Panc1 (cell line): ENCODE measurements around the gene MAST4.

Source experiments
- CTCF ChIP-seq: fragments of 450-650 bp; IDR thresholded peaks from 2 replicates; pipeline ENCODE4 v1.5.1; 2017; ENCODE audit warnings: mild to moderate bottlenecking
- POLR2AphosphoS5 ChIP-seq: IDR thresholded peaks from 2 replicates; pipeline ENCODE4 v1.6.1; 2012; ENCODE audit warnings: mild to moderate bottlenecking, low read depth, low read length, moderate library complexity
- REST ChIP-seq, 2 experiments: IDR thresholded peaks; 2 replicates each; pipeline ENCODE4 v1.6.1; 2011 to 2012; ENCODE audit warnings: low read depth in 2 of 2, control low read depth in 1 of 2, low read length in 1 of 2, mild to moderate bottlenecking in 1 of 2, moderate library complexity in 1 of 2; ENCODE audit not compliant: insufficient read depth in 1 of 2
- SIN3A ChIP-seq: IDR thresholded peaks from 2 replicates; pipeline ENCODE4 v1.6.1; 2012; ENCODE audit warnings: low read depth, mild to moderate bottlenecking, low read length, moderate library complexity, borderline replicate concordance; ENCODE audit not compliant: insufficient read depth
- TCF7L2 ChIP-seq: IDR thresholded peaks from 2 replicates; pipeline ENCODE4 v1.6.1; 2011; ENCODE audit warnings: mild to moderate bottlenecking, low read depth, low read length, inconsistent platforms

GRCh38 chr5:66877843-66878242 lies 281.6 kb downstream of the MAST4 start:
- TF ChIP-seq POLR2AphosphoS5 (no peak), CTCF (no peak), SIN3A (no peak), REST (IDR thresholded peaks at IDR 0.05; ENCODE audit: insufficient read depth in 1 of 2, low read depth in 2 of 2, low read length in 1 of 2) (no peak), TCF7L2 (no peak)
